DND-41 (cell line): Measurements from ENCODE around the gene TMIE.

Source experiments
- ATAC-seq: fragments of 200-7000 bp; cut with Tn5 transposase; 3 replicates; pipeline ENCODE4 v1.9.1; 2021; ENCODE audit warnings: low read depth; ENCODE audit not compliant: insufficient read depth
- DNase-seq: peaks from one replicate; pipeline ENCODE4 v3.0.0-alpha.2; 2020
- H2AFZ ChIP-seq: 2 replicates; pipeline ENCODE4 v1.6.0; 2012; ENCODE audit warnings: low read depth, low read length
- H3K27ac ChIP-seq: 2 replicates; pipeline ENCODE4 v1.5.1; 2012; ENCODE audit warnings: low read length, inconsistent platforms
- H3K27me3 ChIP-seq: fragments of 200-600 bp; sonication (generic); 2 replicates; pipeline ENCODE4 v1.6.0; 2012; ENCODE audit warnings: low read length, mild to moderate bottlenecking, inconsistent platforms; ENCODE audit not compliant: insufficient read depth, poor library complexity
- H3K36me3 ChIP-seq: 2 replicates; pipeline ENCODE4 v1.5.1; 2012; ENCODE audit warnings: low read length, inconsistent platforms; ENCODE audit not compliant: insufficient read depth
- H3K4me1 ChIP-seq: 2 replicates; pipeline ENCODE4 v1.5.1; 2012; ENCODE audit warnings: mild to moderate bottlenecking, low read length; ENCODE audit not compliant: insufficient read depth
- H3K4me2 ChIP-seq: 2 replicates; pipeline ENCODE4 v1.6.0; 2012; ENCODE audit warnings: mild to moderate bottlenecking, moderate library complexity, low read length, inconsistent platforms; ENCODE audit not compliant: insufficient read depth
- H3K4me3 ChIP-seq, 2 experiments: fragments of 200-600 bp in 1 of 2; shearing (Covaris generic) in 1 of 2; 2 replicates each; pipeline ENCODE4 v1.5.1; 2012 to 2016; ENCODE audit warnings: inconsistent platforms in 2 of 2, low read length in 2 of 2, mild to moderate bottlenecking in 2 of 2, low read depth in 1 of 2, moderate library complexity in 1 of 2
- H3K79me2 ChIP-seq: 2 replicates; pipeline ENCODE4 v1.6.0; 2012; ENCODE audit warnings: low read length, inconsistent platforms; ENCODE audit not compliant: insufficient read depth
- H3K9ac ChIP-seq: 2 replicates; pipeline ENCODE4 v1.6.0; 2012; ENCODE audit warnings: low read depth, mild to moderate bottlenecking, inconsistent platforms, low read length, moderate library complexity
- H3K9me3 ChIP-seq: 2 replicates; pipeline ENCODE4 v1.5.1; 2012; ENCODE audit warnings: low read length, moderate library complexity, mild to moderate bottlenecking, inconsistent platforms; ENCODE audit not compliant: insufficient read depth, severe bottlenecking
- H4K20me1 ChIP-seq: 2 replicates; pipeline ENCODE4 v1.6.0; 2012; ENCODE audit warnings: low read length; ENCODE audit not compliant: insufficient read depth
- EZH2 ChIP-seq: IDR thresholded peaks from 3 replicates; pipeline ENCODE4 v1.6.1; 2012; ENCODE audit warnings: borderline replicate concordance, low read depth, mild to moderate bottlenecking, moderate library complexity, low read length, inconsistent platforms; ENCODE audit not compliant: severe bottlenecking
- TF ChIP-seq, protein P1 (sequence below): IDR thresholded peaks from 2 replicates; pipeline ENCODE4 v1.5.1; 2012; ENCODE audit warnings: borderline replicate concordance, low read length, moderate library complexity, mild to moderate bottlenecking; ENCODE audit not compliant: poor library complexity, severe bottlenecking; ENCODE audit errors: extremely low read depth

Gene TMIE

DNA sequence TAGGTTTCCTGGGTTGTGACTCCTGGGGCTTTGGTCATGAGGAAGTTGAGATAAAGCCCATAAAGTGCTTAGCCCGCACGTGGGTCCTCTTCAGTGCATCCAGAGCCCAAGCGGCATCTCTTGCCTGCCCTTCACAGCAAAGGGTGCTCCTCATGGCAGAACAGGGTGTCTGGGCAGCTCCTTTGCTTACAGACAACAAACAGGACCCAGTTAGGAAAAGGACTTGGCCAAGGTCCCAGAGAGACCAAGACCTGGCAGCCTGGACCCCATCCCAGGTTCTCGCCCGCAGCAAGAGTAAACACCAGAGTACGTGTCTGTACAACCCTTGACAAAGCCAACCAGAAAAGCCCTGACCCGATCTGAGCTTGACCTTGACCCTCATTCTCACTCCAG is 34.7 kb upstream of the TMIE start:
- H3K4me3 ChIP-seq: no peak overlapping the region
- TF ChIP-seq EZH2: no peak
- TF ChIP-seq, protein P1, sequence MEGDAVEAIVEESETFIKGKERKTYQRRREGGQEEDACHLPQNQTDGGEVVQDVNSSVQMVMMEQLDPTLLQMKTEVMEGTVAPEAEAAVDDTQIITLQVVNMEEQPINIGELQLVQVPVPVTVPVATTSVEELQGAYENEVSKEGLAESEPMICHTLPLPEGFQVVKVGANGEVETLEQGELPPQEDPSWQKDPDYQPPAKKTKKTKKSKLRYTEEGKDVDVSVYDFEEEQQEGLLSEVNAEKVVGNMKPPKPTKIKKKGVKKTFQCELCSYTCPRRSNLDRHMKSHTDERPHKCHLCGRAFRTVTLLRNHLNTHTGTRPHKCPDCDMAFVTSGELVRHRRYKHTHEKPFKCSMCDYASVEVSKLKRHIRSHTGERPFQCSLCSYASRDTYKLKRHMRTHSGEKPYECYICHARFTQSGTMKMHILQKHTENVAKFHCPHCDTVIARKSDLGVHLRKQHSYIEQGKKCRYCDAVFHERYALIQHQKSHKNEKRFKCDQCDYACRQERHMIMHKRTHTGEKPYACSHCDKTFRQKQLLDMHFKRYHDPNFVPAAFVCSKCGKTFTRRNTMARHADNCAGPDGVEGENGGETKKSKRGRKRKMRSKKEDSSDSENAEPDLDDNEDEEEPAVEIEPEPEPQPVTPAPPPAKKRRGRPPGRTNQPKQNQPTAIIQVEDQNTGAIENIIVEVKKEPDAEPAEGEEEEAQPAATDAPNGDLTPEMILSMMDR: no peak
- ATAC-seq: no peak
- no peaks in the 10 kb centered on the region for H3K36me3 ChIP-seq
- H4K20me1 ChIP-seq: no peaks in the 10 kb centered on the region
- H3K9me3 ChIP-seq: no peaks in the 10 kb centered on the region
- DNase-seq: no peak
- no peak overlapping the region for H2AFZ ChIP-seq
- no peak overlapping the region for H3K9ac ChIP-seq
- no peak overlapping the region for H3K4me2 ChIP-seq
- H3K79me2 ChIP-seq: no peaks in the 10 kb centered on the region
- no peak overlapping the region for H3K27ac ChIP-seq
- no peaks in the 10 kb centered on the region for H3K27me3 ChIP-seq
- H3K4me1 ChIP-seq: no peaks in the 10 kb centered on the region

DNA sequence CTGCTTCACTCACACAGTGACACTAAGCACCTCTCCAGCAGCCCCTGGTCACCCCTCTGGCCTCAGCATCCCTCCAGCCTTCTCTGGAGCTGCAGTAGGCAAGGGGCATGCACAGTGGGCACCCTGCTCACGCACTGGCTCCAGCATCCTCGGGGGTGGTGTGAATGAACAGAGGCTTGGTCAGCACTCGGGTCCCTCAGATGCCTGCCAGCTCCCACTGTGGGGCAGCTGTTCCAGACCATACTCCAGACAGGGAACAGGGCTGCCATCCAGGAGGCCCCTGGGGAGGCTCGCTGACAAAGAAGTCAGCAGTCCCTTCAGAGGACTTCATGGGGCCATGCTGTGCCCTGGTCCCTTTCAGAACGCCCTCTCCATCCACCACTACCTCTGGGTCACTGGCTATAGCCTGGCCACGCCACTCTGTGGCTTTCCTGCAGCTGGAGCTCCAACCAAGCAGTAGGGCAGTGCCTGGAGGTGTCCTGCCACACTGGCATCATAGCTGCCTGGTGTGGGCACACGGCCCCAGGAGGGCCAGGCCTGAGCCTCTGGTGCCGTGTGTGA is 34.1 kb upstream of the TMIE start:
- Histone ChIP-seq H3K9ac (no peak overlapping the region), H3K4me2 (no peak overlapping the region), H3K79me2 (no peaks in the 10 kb centered on the region), H3K4me3 (no peak overlapping the region), H3K27ac (no peak overlapping the region; the same call in 1 of the 2 replicates), H4K20me1 (no peaks in the 10 kb centered on the region), H3K27me3 (no peaks in the 10 kb centered on the region), H2AFZ (no peak overlapping the region), H3K4me1 (no peaks in the 10 kb centered on the region), H3K36me3 (no peaks in the 10 kb centered on the region), H3K9me3 (no peaks in the 10 kb centered on the region)
- ATAC-seq: no peak
- no peak for DNase-seq
- TF ChIP-seq, protein P1: no peak
- TF ChIP-seq EZH2: no peak

GRCh38 chr3:46667657-46668056 is 33.5 kb upstream of the TMIE start:
- H2AFZ ChIP-seq: no peak overlapping the region
- H3K27ac ChIP-seq: no peak overlapping the region
- no peaks in the 10 kb centered on the region for H4K20me1 ChIP-seq
- H3K4me1 ChIP-seq: no peaks in the 10 kb centered on the region
- DNase-seq (no peak), ATAC-seq (no peak)
- TF ChIP-seq, protein P1: no peak
- no peak for TF ChIP-seq EZH2
- no peaks in the 10 kb centered on the region for H3K36me3 ChIP-seq
- H3K4me3 ChIP-seq: no peak overlapping the region
- no peaks in the 10 kb centered on the region for H3K9me3 ChIP-seq
- no peak overlapping the region for H3K4me2 ChIP-seq
- H3K79me2 ChIP-seq: no peaks in the 10 kb centered on the region
- no peak overlapping the region for H3K9ac ChIP-seq
- no peaks in the 10 kb centered on the region for H3K27me3 ChIP-seq

- no peaks in the 10 kb centered on the region for H3K4me1 ChIP-seq
- H3K4me2 ChIP-seq: no peak overlapping the region
- no peaks in the 10 kb centered on the region for H3K9me3 ChIP-seq
- TF ChIP-seq, protein P1: no peak
- TF ChIP-seq EZH2: no peak
- no peaks in the 10 kb centered on the region for H4K20me1 ChIP-seq
- ATAC-seq (no peak), DNase-seq (no peak)
- no peak overlapping the region for H3K27ac ChIP-seq
- H3K79me2 ChIP-seq: no peaks in the 10 kb centered on the region
- H3K36me3 ChIP-seq: no peaks in the 10 kb centered on the region
- no peaks in the 10 kb centered on the region for H3K27me3 ChIP-seq
- H2AFZ ChIP-seq: no peak overlapping the region
- H3K4me3 ChIP-seq: no peak overlapping the region
- H3K9ac ChIP-seq: no peak overlapping the region
These were observed 33.1 kb upstream of the TMIE start for GRCh38 chr3:46668116-46668515.
